Neural cell (in vitro differentiated cells): ENCODE measurements around the gene GINS2.

Experiments
- CTCF ChIP-seq: fragments of 450-650 bp; IDR thresholded peaks from 2 replicates; pipeline ENCODE4 v1.5.1; 2014; ENCODE audit warnings: antibody characterized with exemption, mild to moderate bottlenecking, moderate library complexity; ENCODE audit not compliant: poor library complexity, severe bottlenecking
- EP300 ChIP-seq: fragments of 450-650 bp; conservative IDR thresholded peaks from 2 replicates; pipeline ENCODE4 v1.6.1; 2014; ENCODE audit warnings: antibody characterized with exemption, mild to moderate bottlenecking, moderate library complexity; ENCODE audit not compliant: poor library complexity, severe bottlenecking
- EZH2 ChIP-seq: fragments of 200-600, 300-800 bp; shearing (Covaris generic), sonication (generic); IDR thresholded peaks from 2 replicates; pipeline ENCODE4 v1.6.1; 2014; ENCODE audit warnings: antibody characterized with exemption, low read length, borderline replicate concordance, mild to moderate bottlenecking; ENCODE audit not compliant: insufficient read depth, poor library complexity, severe bottlenecking
- MXI1 ChIP-seq: fragments of 450-650 bp; conservative IDR thresholded peaks from 2 replicates; pipeline ENCODE4 v1.6.1; 2014; ENCODE audit warnings: antibody characterized with exemption, mild to moderate bottlenecking; ENCODE audit not compliant: poor library complexity, severe bottlenecking
- POLR2AphosphoS5 ChIP-seq: IDR thresholded peaks from 2 replicates; pipeline ENCODE4 v1.6.1; 2012
- RAD21 ChIP-seq: fragments of 450-650 bp; conservative IDR thresholded peaks from 2 replicates; pipeline ENCODE4 v1.6.1; 2014; ENCODE audit warnings: antibody characterized with exemption, mild to moderate bottlenecking, moderate library complexity
- SMC3 ChIP-seq: fragments of 450-650 bp; conservative IDR thresholded peaks from 2 replicates; pipeline ENCODE4 v1.6.1; 2014; ENCODE audit warnings: antibody characterized with exemption, mild to moderate bottlenecking, moderate library complexity; ENCODE audit not compliant: poor library complexity
- TAF1 ChIP-seq: IDR thresholded peaks from 2 replicates; pipeline ENCODE4 v1.6.1; 2012; ENCODE audit warnings: low read depth
- TF ChIP-seq, protein P1 (sequence below): IDR thresholded peaks from 2 replicates; pipeline ENCODE4 v1.6.1; 2012; ENCODE audit warnings: borderline replicate concordance

- TF ChIP-seq CTCF: no peak
- no peak for TF ChIP-seq EP300
- TF ChIP-seq TAF1: no peak
- TF ChIP-seq POLR2AphosphoS5: no peak
- TF ChIP-seq, protein P1, sequence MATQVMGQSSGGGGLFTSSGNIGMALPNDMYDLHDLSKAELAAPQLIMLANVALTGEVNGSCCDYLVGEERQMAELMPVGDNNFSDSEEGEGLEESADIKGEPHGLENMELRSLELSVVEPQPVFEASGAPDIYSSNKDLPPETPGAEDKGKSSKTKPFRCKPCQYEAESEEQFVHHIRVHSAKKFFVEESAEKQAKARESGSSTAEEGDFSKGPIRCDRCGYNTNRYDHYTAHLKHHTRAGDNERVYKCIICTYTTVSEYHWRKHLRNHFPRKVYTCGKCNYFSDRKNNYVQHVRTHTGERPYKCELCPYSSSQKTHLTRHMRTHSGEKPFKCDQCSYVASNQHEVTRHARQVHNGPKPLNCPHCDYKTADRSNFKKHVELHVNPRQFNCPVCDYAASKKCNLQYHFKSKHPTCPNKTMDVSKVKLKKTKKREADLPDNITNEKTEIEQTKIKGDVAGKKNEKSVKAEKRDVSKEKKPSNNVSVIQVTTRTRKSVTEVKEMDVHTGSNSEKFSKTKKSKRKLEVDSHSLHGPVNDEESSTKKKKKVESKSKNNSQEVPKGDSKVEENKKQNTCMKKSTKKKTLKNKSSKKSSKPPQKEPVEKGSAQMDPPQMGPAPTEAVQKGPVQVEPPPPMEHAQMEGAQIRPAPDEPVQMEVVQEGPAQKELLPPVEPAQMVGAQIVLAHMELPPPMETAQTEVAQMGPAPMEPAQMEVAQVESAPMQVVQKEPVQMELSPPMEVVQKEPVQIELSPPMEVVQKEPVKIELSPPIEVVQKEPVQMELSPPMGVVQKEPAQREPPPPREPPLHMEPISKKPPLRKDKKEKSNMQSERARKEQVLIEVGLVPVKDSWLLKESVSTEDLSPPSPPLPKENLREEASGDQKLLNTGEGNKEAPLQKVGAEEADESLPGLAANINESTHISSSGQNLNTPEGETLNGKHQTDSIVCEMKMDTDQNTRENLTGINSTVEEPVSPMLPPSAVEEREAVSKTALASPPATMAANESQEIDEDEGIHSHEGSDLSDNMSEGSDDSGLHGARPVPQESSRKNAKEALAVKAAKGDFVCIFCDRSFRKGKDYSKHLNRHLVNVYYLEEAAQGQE: no peak
- no peak for TF ChIP-seq SMC3
- TF ChIP-seq RAD21: no peak
- TF ChIP-seq EZH2: no peak
- no peak for TF ChIP-seq MXI1
These were observed 10.7 kb downstream of the GINS2 start for GRCh38 chr16:85678016-85678415.
